Measurements from ENCODE around the gene NFATC4. TPM values are rescaled to one million over a fixed set of nuclear protein-coding genes. Genes with fewer than 3 reads are reported as not detected.
A peak's percentile ranks its signal among the peaks of the same experiment; 100 is the strongest.
"Not testable (repeated sequence)": the region's sequence is repeated elsewhere in the genome, so short reads cannot be mapped to it uniquely, and the experiment has no call there.

NFATC4 gene
- total RNA-seq, 2 donors from 2014 or later: 62.0 to 84.5 TPM

GRCh38 chr14:24368212-24368561 is 203 bp downstream of the NFATC4 start:
- Histone ChIP-seq H3K9me3 (no peaks in the 10 kb centered on the region), H3K36me3 (peaks cover 6% of the 10 kb centered on the region), H3K4me1 (ENCODE audit: control insufficient read depth in 1 of 2, low read depth in 2 of 2) (peaks cover 10 to 38% of the 10 kb centered on the region in 2 donors), H3K27me3 (replicated peaks; ENCODE audit: insufficient read depth) (no peaks in the 10 kb centered on the region), H3K27ac (peak overlapping the region; percentile 98), H3K4me3 (peak overlapping the region; percentile 97)
- no peak for TF ChIP-seq CTCF (IDR thresholded peaks at IDR 0.05)
- no peak for ATAC-seq (ENCODE audit: insufficient number of reproducible peaks, low FRiP score, low read depth)
- no peak for DNase-seq (ENCODE audit: low spot score)

- ATAC-seq (ENCODE audit: insufficient number of reproducible peaks, low FRiP score, low read depth): no peak
- no peak for DNase-seq (ENCODE audit: low spot score)
- TF ChIP-seq CTCF (IDR thresholded peaks at IDR 0.05): no peak
- Histone ChIP-seq H3K27me3 (replicated peaks; ENCODE audit: insufficient read depth) (no peaks in the 10 kb centered on the region), H3K4me3 (peak overlapping the region; percentile 97), H3K4me1 (ENCODE audit: control insufficient read depth in 1 of 2, low read depth in 2 of 2) (peaks cover 10 to 38% of the 10 kb centered on the region in 2 donors), H3K9me3 (no peaks in the 10 kb centered on the region), H3K36me3 (peaks cover 6% of the 10 kb centered on the region), H3K27ac (peak overlapping the region; percentile 98)
These were observed 723 bp downstream of the NFATC4 start for GRCh38 chr14:24368562-24369252.

GRCh38 chr14:24369463-24369862 is 1.5 kb downstream of the NFATC4 start:
- H3K4me1 ChIP-seq (ENCODE audit: control insufficient read depth in 1 of 2, low read depth in 2 of 2): peaks cover 10 to 38% of the 10 kb centered on the region in 2 donors
- no peaks in the 10 kb centered on the region for H3K9me3 ChIP-seq
- peak overlapping the region; percentile 97 for H3K4me3 ChIP-seq
- peaks cover 6% of the 10 kb centered on the region for H3K36me3 ChIP-seq
- ATAC-seq (ENCODE audit: insufficient number of reproducible peaks, low FRiP score, low read depth): no peak
- peak overlapping the region; percentile 98 for H3K27ac ChIP-seq
- no peaks in the 10 kb centered on the region for H3K27me3 ChIP-seq (replicated peaks; ENCODE audit: insufficient read depth)
- no peak for DNase-seq (ENCODE audit: low spot score)
- no peak for TF ChIP-seq CTCF (IDR thresholded peaks at IDR 0.05)

- peak overlapping the region; percentile 5 to 98 for H3K27ac ChIP-seq
- no peak for TF ChIP-seq CTCF (IDR thresholded peaks at IDR 0.05)
- no peaks in the 10 kb centered on the region for H3K9me3 ChIP-seq
- no peak overlapping the region for H3K4me3 ChIP-seq
- DNase-seq (ENCODE audit: low spot score): no peak
- no peak for ATAC-seq (ENCODE audit: insufficient number of reproducible peaks, low FRiP score, low read depth)
- H3K27me3 ChIP-seq (replicated peaks; ENCODE audit: insufficient read depth): no peaks in the 10 kb centered on the region
- H3K4me1 ChIP-seq (ENCODE audit: control insufficient read depth in 1 of 2, low read depth in 2 of 2): peaks cover 10 to 35% of the 10 kb centered on the region in 2 donors
- peaks cover 6% of the 10 kb centered on the region for H3K36me3 ChIP-seq
These were observed 2.1 kb downstream of the NFATC4 start for GRCh38 chr14:24369907-24370687.

GRCh38 chr14:24370748-24371147 is 2.8 kb downstream of the NFATC4 start:
- Histone ChIP-seq H3K4me3 (no peak overlapping the region), H3K9me3 (no peaks in the 10 kb centered on the region), H3K27me3 (replicated peaks; ENCODE audit: insufficient read depth) (no peaks in the 10 kb centered on the region), H3K27ac (peak overlapping the region in 1 of 2 donors; percentile 5), H3K36me3 (peaks cover 8% of the 10 kb centered on the region), H3K4me1 (ENCODE audit: control insufficient read depth in 1 of 2, low read depth in 2 of 2) (peaks cover 5 to 29% of the 10 kb centered on the region in 2 donors)
- DNase-seq (ENCODE audit: low spot score): no peak
- no peak for TF ChIP-seq CTCF (IDR thresholded peaks at IDR 0.05)
- no peak for ATAC-seq (ENCODE audit: insufficient number of reproducible peaks, low FRiP score, low read depth)

- not testable (repeated sequence) for H3K27me3 ChIP-seq (replicated peaks; ENCODE audit: insufficient read depth); H3K4me3 ChIP-seq; H3K27ac ChIP-seq; ATAC-seq (ENCODE audit: insufficient number of reproducible peaks, low FRiP score, low read depth); H3K9me3 ChIP-seq; DNase-seq (ENCODE audit: low spot score)
- Histone ChIP-seq H3K4me1 (ENCODE audit: control insufficient read depth in 1 of 2, low read depth in 2 of 2) (peaks cover 0 to 22% of the 10 kb centered on the region in 2 donors), H3K36me3 (peaks cover 16% of the 10 kb centered on the region)
These were observed 3.6 kb downstream of the NFATC4 start for GRCh38 chr14:24371605-24372004.

Data from thoracic aorta (tissue), 2 donors.